Progenitor cell of endocrine pancreas (in vitro differentiated cells): ENCODE results near the gene CHRNB4. TPM values are rescaled to one million over a fixed set of nuclear protein-coding genes. Genes with fewer than 3 reads are reported as not detected.

Experiments used
- DNase-seq: peaks from one replicate; pipeline ENCODE4 v3.0.0; 2021; ENCODE audit warnings: low spot score; ENCODE audit not compliant: unreplicated experiment
- H3K27ac Mint-ChIP-seq: 2 replicates; pipeline ENCODE4 v1.8.0; 2021; ENCODE audit warnings: mild to moderate bottlenecking, moderate library complexity, mixed read lengths
- H3K27me3 Mint-ChIP-seq: 2 replicates; pipeline ENCODE4 v1.8.0; 2021; ENCODE audit warnings: mixed read lengths
- H3K36me3 Mint-ChIP-seq: 2 replicates; pipeline ENCODE4 v1.8.0; 2022; ENCODE audit warnings: mixed read lengths; ENCODE audit not compliant: insufficient read depth
- H3K4me1 Mint-ChIP-seq: 2 replicates; pipeline ENCODE4 v1.8.0; 2021; ENCODE audit warnings: low read depth, mixed read lengths
- H3K4me3 Mint-ChIP-seq: 2 replicates; pipeline ENCODE4 v1.8.0; 2021; ENCODE audit warnings: low read depth, mild to moderate bottlenecking, moderate library complexity, mixed read lengths
- H3K9me3 Mint-ChIP-seq: 2 replicates; pipeline ENCODE4 v1.8.0; 2021; ENCODE audit warnings: low read depth, mixed read lengths
- total RNA-seq: library from RNA; stranded (reverse); gene quantifications from 2 replicates; pipeline ENCODE4 v1.2.1, GENCODE V29; 2021
- TF ChIP-seq, protein P1 (sequence below): fragments of 200-600 bp; sonication (generic); IDR thresholded peaks from one replicate; pipeline ENCODE4 v1.5.0; 2021; ENCODE audit warnings: antibody characterized with exemption, mild to moderate bottlenecking; ENCODE audit not compliant: unreplicated experiment

The CHRNB4 gene
- total RNA-seq, 1 donor from 2014 or later: 1.0 TPM

DNA sequence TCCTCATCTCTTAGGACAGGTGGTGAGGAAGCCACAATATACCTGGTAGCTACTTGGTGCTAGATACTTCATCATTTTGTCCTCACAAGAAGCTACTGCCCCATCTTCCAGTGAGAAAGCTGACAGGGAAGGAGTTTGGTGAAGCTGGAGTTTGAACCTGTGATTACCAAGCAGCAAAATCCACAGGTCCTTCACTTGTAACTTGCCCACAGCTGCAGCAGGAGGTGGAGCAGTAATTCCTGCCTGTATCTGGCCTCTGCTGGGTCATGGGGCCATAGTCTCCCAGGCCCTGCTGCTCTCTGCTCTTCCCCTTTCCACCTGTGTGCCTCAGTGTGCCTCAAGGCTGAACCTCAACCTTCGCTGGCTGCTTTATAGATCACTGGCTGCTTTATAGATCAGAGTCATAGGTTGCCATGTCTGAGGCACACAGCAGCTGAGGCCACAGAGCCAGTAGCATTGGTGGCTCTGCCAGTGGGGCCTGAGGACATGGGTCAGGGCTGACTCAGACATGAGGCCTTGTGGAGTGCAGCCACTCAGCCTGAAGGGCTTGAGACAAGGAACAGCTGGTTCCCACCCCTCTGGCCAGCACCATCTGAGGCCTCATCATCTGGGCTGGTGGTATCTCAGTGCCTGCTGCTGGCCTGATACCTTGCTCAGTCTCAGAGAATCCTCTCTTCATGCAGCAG, 11.1 kb upstream of the CHRNB4 start:
- TF ChIP-seq, protein P1, sequence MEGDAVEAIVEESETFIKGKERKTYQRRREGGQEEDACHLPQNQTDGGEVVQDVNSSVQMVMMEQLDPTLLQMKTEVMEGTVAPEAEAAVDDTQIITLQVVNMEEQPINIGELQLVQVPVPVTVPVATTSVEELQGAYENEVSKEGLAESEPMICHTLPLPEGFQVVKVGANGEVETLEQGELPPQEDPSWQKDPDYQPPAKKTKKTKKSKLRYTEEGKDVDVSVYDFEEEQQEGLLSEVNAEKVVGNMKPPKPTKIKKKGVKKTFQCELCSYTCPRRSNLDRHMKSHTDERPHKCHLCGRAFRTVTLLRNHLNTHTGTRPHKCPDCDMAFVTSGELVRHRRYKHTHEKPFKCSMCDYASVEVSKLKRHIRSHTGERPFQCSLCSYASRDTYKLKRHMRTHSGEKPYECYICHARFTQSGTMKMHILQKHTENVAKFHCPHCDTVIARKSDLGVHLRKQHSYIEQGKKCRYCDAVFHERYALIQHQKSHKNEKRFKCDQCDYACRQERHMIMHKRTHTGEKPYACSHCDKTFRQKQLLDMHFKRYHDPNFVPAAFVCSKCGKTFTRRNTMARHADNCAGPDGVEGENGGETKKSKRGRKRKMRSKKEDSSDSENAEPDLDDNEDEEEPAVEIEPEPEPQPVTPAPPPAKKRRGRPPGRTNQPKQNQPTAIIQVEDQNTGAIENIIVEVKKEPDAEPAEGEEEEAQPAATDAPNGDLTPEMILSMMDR: no peak
- H3K27ac Mint-ChIP-seq: no peak overlapping the region
- no peaks in the 10 kb centered on the region for H3K9me3 Mint-ChIP-seq
- no peaks in the 10 kb centered on the region for H3K36me3 Mint-ChIP-seq
- H3K27me3 Mint-ChIP-seq: peaks cover 21% of the 10 kb centered on the region
- H3K4me1 Mint-ChIP-seq: no peaks in the 10 kb centered on the region
- DNase-seq: no peak
- H3K4me3 Mint-ChIP-seq: no peak overlapping the region

DNA sequence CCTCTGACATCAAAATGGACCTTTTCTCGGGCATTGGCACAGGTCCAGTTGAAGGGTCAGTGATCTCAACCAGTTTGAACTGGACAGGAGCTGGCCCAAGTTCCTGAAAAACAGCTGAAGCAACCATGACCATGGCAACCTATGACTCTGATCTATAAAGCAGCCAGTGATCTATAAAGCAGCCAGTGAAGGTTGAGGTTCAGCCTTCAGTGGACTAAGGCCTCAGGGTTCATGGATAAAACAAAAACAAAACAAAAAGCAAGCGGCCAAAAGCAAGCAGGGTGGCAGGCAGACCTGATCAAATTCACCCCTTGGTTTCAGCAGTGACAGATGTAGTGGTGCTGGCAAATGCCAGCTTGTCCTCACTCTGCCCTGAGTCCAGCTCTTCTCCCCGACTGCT, 10.0 kb upstream of the CHRNB4 start:
- H3K4me3 Mint-ChIP-seq: no peak overlapping the region
- no peaks in the 10 kb centered on the region for H3K9me3 Mint-ChIP-seq
- no peak for DNase-seq
- no peaks in the 10 kb centered on the region for H3K36me3 Mint-ChIP-seq
- H3K27me3 Mint-ChIP-seq: peaks cover 21% of the 10 kb centered on the region
- no peaks in the 10 kb centered on the region for H3K4me1 Mint-ChIP-seq
- TF ChIP-seq, protein P1: no peak
- no peak overlapping the region for H3K27ac Mint-ChIP-seq

DNA sequence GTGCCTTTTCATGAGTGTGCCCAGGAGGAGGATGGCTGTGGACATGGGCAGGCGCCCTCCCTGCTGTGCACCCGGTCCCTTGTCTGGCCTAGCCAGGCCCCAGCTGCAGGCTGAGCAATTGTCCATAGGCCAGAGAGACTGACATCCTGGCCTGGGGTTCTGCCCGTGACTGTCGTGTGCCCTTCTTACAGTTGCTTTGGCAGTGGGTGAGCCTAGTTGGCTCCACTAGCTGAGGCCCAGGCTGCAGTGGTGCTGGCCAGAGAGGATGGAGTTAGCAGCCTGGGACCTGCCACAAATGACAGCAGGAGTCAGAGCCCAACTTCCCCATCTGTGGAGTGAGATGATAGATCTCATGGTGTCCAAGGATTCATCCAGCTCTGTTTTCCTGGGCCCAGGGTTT, 9.0 kb upstream of the CHRNB4 start:
- no peaks in the 10 kb centered on the region for H3K4me1 Mint-ChIP-seq
- no peaks in the 10 kb centered on the region for H3K36me3 Mint-ChIP-seq
- H3K4me3 Mint-ChIP-seq: no peak overlapping the region
- H3K27me3 Mint-ChIP-seq: peaks cover 20% of the 10 kb centered on the region
- no peaks in the 10 kb centered on the region for H3K9me3 Mint-ChIP-seq
- DNase-seq: no peak
- H3K27ac Mint-ChIP-seq: no peak overlapping the region
- TF ChIP-seq, protein P1: no peak

DNA sequence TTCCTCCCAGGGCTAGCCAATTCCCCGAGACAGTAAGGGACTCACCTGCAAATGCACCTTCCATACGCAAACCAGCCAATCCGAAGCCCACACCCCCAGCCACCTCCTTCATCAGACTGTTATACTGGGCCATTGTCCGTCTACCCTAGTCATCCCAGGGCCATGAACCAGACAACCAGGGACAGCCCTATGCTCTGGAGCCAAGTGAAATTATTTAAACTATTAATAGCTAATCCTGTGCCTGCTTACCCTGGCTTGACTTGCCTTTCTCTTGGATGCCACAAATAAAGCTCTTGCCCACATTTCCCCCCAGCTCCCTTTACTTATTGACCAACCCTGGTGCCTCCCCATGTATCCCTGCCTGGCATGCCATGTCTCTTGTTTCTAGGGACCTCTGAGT, 4.0 kb upstream of the CHRNB4 start:
- Mint-ChIP-seq H3K36me3 (no peaks in the 10 kb centered on the region), H3K27ac (no peak overlapping the region), H3K4me1 (peaks cover 3% of the 10 kb centered on the region), H3K4me3 (no peak overlapping the region), H3K9me3 (no peaks in the 10 kb centered on the region), H3K27me3 (peaks cover 24% of the 10 kb centered on the region)
- no peak for DNase-seq
- TF ChIP-seq, protein P1: no peak

DNA sequence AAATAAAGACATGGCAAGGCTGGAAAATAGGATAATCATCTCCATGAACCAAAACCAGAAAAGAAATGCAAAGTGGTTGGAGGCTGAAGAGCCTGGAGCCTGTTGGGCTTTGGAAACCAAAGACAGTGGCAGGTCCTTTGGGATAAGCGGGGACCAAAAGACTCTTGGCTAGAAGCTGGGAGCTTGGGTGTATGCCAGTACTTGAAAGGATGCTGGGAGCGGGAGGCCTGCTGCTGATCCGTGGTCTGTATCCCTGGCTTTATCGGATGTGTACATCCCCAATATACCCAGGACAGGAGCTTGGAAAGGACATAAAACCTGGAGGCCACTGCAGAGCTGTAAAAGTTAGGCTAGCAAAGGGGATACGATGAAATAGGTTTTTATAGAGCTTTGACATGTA, 1.3 kb upstream of the CHRNB4 start:
- TF ChIP-seq, protein P1: no peak
- DNase-seq: no peak
- H3K9me3 Mint-ChIP-seq: no peaks in the 10 kb centered on the region
- H3K4me1 Mint-ChIP-seq: peaks cover 3% of the 10 kb centered on the region
- no peak overlapping the region for H3K4me3 Mint-ChIP-seq
- peaks cover 28% of the 10 kb centered on the region for H3K27me3 Mint-ChIP-seq
- no peaks in the 10 kb centered on the region for H3K36me3 Mint-ChIP-seq
- H3K27ac Mint-ChIP-seq: no peak overlapping the region
